Nephron (organoid): ENCODE results near the gene TRIM71.

Source experiments
- H3K27ac Mint-ChIP-seq, 3 experiments: 2 replicates each; pipeline ENCODE4 v1.8.0; 2020; ENCODE audit warnings: mixed read lengths in 3 of 3, mild to moderate bottlenecking in 2 of 3, moderate library complexity in 1 of 3
- H3K27me3 Mint-ChIP-seq: 2 replicates; pipeline ENCODE4 v1.8.0; 2021; ENCODE audit warnings: low read depth, mild to moderate bottlenecking, moderate library complexity, mixed read lengths
- H3K36me3 Mint-ChIP-seq: 2 replicates; pipeline ENCODE4 v1.8.0; 2020; ENCODE audit warnings: low read depth, mixed read lengths
- H3K4me1 Mint-ChIP-seq: 2 replicates; pipeline ENCODE4 v1.8.0; 2020; ENCODE audit warnings: mixed read lengths
- H3K4me3 Mint-ChIP-seq, 3 experiments: 2 replicates each; pipeline ENCODE4 v1.8.0; 2020; ENCODE audit warnings: mild to moderate bottlenecking in 3 of 3, mixed read lengths in 3 of 3, moderate library complexity in 2 of 3
- H3K9me3 Mint-ChIP-seq: 2 replicates; pipeline ENCODE4 v1.8.0; 2020; ENCODE audit warnings: mixed read lengths
- TF ChIP-seq, protein P1 (sequence below), 3 experiments: fragments of 200-600 bp; sonication (generic); IDR thresholded peaks; one replicate each; pipeline ENCODE4 v1.5.0; 2021; ENCODE audit warnings: antibody characterized with exemption in 3 of 3; ENCODE audit not compliant: unreplicated experiment in 3 of 3

Gene TRIM71

DNA sequence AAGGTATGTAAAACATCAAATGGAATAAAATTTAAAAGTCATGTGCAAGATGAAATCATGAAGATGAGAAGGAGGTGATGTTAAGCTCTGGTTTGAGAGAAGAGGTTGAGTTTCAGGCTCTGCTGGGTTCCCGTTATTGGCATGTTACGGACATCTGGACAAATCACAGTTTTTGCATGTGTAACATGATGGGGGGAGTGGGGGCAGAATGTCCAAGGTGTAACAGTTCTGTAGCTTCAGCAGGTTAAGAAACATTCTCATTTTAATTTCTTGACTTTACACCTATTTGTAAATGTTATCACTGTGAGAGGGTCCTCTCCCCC is 17.2 kb downstream of the TRIM71 start:
- peaks cover 15% of the 10 kb centered on the region for H3K4me1 Mint-ChIP-seq
- no peak overlapping the region for H3K27ac Mint-ChIP-seq
- H3K27me3 Mint-ChIP-seq: peaks cover 75% of the 10 kb centered on the region
- H3K4me3 Mint-ChIP-seq: no peak overlapping the region
- TF ChIP-seq, protein P1, sequence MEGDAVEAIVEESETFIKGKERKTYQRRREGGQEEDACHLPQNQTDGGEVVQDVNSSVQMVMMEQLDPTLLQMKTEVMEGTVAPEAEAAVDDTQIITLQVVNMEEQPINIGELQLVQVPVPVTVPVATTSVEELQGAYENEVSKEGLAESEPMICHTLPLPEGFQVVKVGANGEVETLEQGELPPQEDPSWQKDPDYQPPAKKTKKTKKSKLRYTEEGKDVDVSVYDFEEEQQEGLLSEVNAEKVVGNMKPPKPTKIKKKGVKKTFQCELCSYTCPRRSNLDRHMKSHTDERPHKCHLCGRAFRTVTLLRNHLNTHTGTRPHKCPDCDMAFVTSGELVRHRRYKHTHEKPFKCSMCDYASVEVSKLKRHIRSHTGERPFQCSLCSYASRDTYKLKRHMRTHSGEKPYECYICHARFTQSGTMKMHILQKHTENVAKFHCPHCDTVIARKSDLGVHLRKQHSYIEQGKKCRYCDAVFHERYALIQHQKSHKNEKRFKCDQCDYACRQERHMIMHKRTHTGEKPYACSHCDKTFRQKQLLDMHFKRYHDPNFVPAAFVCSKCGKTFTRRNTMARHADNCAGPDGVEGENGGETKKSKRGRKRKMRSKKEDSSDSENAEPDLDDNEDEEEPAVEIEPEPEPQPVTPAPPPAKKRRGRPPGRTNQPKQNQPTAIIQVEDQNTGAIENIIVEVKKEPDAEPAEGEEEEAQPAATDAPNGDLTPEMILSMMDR (IDR thresholded peaks at IDR 0.05; ENCODE audit: unreplicated experiment in 3 of 3): no peak
- no peaks in the 10 kb centered on the region for H3K36me3 Mint-ChIP-seq
- H3K9me3 Mint-ChIP-seq: no peaks in the 10 kb centered on the region

DNA sequence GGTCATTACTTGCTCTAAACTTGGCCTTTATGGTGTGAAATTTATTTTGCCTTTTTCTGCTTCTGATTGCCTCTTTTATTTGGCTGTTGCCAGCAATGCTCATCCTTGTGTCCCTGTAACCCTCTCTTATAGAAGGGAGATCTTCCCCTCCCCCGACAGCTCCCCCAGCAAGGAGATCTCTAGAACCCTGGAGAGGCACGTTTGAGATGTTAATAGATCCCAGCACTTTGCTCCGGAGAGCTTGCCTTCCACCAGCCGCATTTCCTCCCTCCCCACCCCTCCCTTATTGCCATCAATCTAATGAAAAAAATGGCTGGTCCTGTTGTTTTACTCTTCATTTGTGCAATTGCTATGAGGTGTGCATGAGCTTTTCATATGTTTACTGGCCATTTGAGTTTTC is 18.2 kb downstream of the TRIM71 start:
- Mint-ChIP-seq H3K4me3 (no peak overlapping the region), H3K27ac (peak overlapping the region in 1 of 3 experiments; percentile 34), H3K4me1 (peaks cover 20% of the 10 kb centered on the region), H3K27me3 (peaks cover 71% of the 10 kb centered on the region), H3K36me3 (no peaks in the 10 kb centered on the region), H3K9me3 (no peaks in the 10 kb centered on the region)
- TF ChIP-seq, protein P1 (IDR thresholded peaks at IDR 0.05; ENCODE audit: unreplicated experiment in 3 of 3): no peak

DNA sequence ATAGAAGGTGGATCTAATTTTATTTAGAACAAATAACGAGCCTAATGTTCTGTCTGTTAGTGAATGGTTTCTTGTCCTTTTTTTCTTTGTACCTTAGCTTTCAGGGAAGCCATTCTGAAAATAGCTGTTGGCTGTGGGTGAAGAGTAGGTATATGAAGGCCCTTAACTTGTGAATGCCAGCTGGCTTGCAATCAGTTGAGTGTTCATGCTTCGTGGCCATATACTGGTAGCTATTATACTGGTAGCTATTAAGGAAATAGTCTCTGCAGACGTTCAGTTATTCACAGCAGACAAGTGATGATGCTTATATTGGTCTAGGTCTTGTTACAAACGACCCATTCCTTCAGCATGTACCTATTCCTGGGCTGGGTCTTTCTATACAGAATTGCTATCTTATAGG is 18.8 kb downstream of the TRIM71 start:
- Mint-ChIP-seq H3K27ac (peak overlapping the region in 1 of 3 experiments; percentile 34), H3K36me3 (no peaks in the 10 kb centered on the region), H3K27me3 (peaks cover 72% of the 10 kb centered on the region)

DNA sequence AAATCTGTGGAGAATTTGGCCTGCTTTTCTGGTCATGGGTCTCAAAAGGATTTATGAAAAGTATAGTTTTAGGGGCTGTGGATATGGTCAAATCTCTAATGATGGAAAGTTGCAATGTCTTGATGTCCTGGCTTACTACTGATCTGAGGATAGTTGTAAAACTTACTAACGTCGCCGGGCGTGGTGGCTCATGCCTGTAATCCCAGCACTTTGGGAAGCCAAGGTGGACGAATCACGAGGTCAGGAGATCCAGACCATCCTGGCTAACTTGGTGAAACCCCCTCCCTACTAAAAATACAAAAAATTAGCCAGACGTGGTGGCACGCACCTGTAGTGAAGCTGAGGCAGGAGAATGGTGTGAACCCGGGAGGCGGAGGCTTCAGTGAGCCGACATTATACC is 19.6 kb downstream of the TRIM71 start:
- H3K27ac Mint-ChIP-seq: peak overlapping the region in 1 of 3 experiments; percentile 76
- TF ChIP-seq, protein P1 (IDR thresholded peaks at IDR 0.05; ENCODE audit: unreplicated experiment in 3 of 3): no peak
- H3K4me3 Mint-ChIP-seq: no peak overlapping the region
- peaks cover 69% of the 10 kb centered on the region for H3K27me3 Mint-ChIP-seq
- no peaks in the 10 kb centered on the region for H3K9me3 Mint-ChIP-seq
- no peaks in the 10 kb centered on the region for H3K36me3 Mint-ChIP-seq
- H3K4me1 Mint-ChIP-seq: peaks cover 25% of the 10 kb centered on the region

More for the DNA sequence above, 18.8 kb downstream of the TRIM71 start:
- no peak overlapping the region for H3K4me3 Mint-ChIP-seq
- TF ChIP-seq, protein P1 (IDR thresholded peaks at IDR 0.05; ENCODE audit: unreplicated experiment in 3 of 3): no peak
- H3K9me3 Mint-ChIP-seq: no peaks in the 10 kb centered on the region
- peaks cover 17% of the 10 kb centered on the region for H3K4me1 Mint-ChIP-seq

DNA sequence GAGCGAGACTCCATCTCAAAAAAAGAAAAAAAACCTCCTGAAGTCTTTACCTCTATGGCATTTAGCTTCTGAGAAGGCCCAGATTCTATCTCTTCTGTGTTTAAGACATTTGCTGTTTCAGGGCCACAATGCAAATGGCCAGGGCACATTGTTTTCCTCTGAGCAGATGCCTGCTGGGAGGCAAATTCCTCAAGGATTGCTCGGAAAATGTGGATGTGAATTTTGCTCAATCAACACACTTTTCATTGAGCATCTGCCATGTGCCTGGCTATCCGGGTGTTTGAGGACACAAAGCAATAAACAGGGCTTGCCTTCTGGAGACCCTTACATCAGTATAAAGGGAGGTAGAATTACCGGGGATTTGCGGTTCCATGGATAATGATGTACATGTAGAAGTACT is 20.0 kb downstream of the TRIM71 start:
- Mint-ChIP-seq H3K36me3 (no peaks in the 10 kb centered on the region), H3K27ac (peak overlapping the region in 1 of 3 experiments; percentile 76), H3K4me3 (no peak overlapping the region), H3K27me3 (peaks cover 69% of the 10 kb centered on the region), H3K9me3 (no peaks in the 10 kb centered on the region), H3K4me1 (peaks cover 26% of the 10 kb centered on the region)
- TF ChIP-seq, protein P1 (IDR thresholded peaks at IDR 0.05; ENCODE audit: unreplicated experiment in 3 of 3): no peak

DNA sequence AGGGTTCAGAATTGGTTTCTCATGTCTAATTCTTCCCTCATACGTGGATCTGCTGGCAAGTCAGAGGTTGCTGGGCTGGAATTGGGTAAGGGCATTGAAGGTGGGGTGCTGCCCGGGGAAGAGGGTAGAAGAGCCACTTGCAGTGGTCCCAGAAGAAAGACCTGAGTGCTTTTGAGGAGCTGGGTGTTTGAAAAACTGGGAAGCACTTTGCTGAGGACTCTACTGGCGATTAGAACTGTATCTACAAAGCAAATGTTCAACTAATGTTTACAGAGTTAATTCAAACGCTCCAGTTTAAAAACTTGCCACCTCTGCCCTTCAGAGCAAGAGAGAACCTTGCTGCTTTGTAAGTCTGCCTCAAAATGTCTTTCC is 21.9 kb downstream of the TRIM71 start:
- TF ChIP-seq, protein P1 (IDR thresholded peaks at IDR 0.05; ENCODE audit: unreplicated experiment in 3 of 3): no peak
- Mint-ChIP-seq H3K4me1 (peaks cover 45% of the 10 kb centered on the region), H3K36me3 (no peaks in the 10 kb centered on the region), H3K4me3 (no peak overlapping the region), H3K27me3 (peaks cover 54% of the 10 kb centered on the region), H3K27ac (peak overlapping the region; percentile 86 to 96 (median 95)), H3K9me3 (no peaks in the 10 kb centered on the region)
